Hematopoietic multipotent progenitor cell (in vitro differentiated cells): ENCODE results near the gene TUBB2A. TPM values are rescaled to one million over a fixed set of nuclear protein-coding genes. Genes with fewer than 3 reads are reported as not detected.

Experiments used
- DNase-seq, 3 donors: peaks; one replicate each; pipeline ENCODE4 v3.0.0-alpha.2; 2011 to 2015; ENCODE audit warnings: low read depth in 2 of 3, low spot score in 2 of 3
- total RNA-seq: library from RNA; depleted of rRNA; stranded (reverse); fragments of >200 nt; gene quantifications from one replicate; pipeline ENCODE4 v1.2.3, GENCODE V29; 2012

TUBB2A gene
- total RNA-seq, 1 donor, result 8.3 TPM

DNA sequence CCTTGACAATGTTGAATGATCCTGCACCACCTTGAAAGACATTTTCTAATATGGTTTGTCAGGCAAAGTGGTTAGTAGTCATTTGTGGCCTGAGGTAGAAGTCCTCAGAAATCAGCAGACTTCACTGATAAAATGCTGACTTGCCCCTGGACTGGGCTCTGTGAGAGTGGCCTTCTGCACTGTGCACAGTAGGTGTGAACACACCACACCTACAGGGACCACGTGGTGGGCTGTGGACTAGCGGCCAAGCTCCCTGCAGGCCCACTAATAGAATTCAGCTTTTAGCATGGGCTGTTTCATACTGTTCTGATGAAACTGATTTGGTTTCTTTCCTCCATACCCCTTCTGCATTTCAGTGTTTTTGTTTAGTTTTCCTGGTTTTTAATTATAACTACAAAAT, 31.5 kb downstream of the TUBB2A start:
- no peak for DNase-seq

GRCh38 chr6:3124667-3125066, 32.7 kb downstream of the TUBB2A start:
- DNase-seq, result no peak

DNA sequence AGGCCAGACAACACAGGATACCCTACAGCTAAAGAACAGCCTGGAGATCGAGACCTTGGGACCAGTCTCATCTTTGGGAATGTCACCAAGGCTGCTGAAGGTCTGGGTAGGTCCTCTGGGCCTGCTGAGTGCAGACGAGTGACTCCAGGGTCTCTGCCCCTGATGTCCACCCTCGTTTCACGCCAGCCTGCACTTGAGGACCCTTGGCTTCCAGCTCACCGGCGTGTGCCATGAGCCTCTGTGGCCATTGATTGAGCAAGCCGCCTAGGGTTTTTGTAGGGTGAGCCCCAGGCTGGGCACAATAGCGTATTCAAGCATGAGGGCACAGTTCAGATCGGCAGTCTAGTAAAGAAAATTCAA, 34.5 kb downstream of the TUBB2A start:
- DNase-seq, result no peak

DNA sequence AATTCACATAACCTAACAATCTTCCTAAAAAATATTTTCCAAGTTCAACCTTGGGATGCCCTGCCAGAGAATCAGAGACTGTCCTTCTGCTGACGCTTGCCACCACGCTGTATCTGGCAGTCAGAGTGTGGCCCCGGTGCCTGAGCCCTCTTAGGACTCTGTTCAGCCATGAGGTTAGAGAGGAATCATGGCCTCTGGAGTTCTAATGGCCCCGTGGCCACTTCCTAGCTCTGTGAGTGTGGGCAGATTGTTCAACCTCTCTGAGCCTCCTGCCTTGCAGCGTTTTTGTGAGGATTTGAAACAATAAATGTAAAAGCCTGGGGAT, 36.6 kb downstream of the TUBB2A start:
- no peak for DNase-seq

DNA sequence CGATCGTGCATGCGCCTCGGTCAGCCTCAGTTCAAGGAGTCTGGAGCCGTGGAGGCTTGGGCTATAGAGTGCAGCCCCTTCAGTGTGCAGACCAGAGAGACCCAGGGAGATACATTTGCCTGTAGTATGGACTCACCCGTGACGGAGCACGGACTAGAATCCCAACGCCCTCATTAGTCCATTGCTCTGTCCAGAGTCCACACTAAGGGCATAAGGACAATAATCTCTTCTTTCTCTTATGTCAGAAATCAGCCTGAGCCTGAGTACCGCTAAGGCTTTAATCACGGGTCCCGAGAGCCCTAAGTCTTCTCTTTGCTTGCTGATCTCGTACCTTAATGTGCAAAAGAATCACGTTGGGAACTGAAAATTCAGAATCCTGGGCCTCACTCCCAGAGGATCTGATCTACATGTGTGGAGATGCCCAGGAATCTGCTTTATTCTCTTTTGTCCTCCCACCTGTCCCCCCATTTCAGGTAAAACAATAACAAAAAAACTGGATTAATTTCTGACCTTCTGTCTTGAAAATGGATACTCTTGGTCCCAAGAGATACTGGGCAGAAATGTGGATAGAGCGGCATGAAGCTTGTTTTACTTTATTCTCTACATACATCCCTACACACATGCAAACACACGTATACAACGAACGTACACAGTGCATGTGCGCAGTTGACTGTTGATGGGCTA, 38.2 kb downstream of the TUBB2A start:
- DNase-seq, result no peak

DNA sequence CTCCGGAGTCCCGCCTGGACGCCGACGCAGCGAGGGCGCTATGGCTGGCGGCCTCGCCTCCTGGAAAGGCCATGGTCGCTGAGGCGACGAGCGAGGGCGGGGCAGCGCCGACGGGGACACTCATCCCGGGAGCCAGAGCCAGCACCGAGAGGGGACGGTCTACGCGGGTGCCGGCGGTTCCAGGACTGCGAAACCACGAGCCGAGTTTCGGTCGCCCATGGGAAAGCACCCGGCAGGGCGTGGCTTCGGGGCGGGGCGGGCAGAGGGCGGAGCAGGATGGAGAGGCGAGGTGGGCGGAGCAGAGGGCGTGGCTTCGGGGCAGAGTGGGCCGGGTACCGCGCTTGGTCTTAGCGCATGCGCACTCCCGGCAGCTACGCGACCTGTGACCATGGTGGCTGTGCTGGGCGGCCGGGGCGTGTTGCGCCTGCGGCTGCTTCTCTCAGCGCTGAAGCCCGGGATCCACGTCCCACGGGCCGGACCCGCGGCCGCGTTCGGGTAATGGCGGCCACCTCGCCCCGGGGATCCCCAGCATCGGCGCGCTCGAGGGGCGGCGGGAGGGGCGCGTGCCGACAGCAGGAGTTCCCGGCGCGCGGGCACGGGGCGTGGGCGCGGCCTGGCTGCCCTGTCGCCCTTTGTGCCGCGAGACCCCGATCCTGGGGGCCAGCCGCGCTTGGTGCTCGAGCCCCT, 38.8 kb downstream of the TUBB2A start, which contains the start of gene BPHL:
TSS of gene BPHL (plus strand) at position 359 of the 687 bp plus-strand sequence. CDS start at position 389, 30 bp downstream.
- DNase-seq, result peak; percentile 95 to 99 (median 95)

GRCh38 chr6:3117912-3118352, 39.4 kb downstream of the TUBB2A start:
- no peak for DNase-seq

- no peak for DNase-seq
These were observed 43.0 kb downstream of the TUBB2A start for GRCh38 chr6:3114377-3114776.

DNA sequence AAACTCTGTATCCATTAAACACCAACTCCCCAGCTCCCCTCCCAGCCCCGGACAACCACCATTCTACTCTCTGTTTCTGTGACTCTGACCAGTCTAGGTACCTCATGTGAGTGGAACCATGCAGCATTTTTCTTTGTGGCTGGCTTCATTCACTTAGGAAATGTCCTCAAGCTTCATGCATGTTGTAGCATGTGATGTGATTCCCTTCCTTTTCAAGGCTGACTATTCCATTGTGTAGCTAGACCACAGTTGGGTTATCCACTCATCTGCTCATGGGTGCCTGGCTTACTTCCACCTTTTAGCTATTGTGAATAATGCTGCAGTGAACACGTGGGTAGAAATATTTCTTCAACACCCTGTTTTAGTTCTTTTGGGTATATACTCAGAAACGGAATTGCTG, 47.6 kb downstream of the TUBB2A start:
- DNase-seq, result no peak

DNA sequence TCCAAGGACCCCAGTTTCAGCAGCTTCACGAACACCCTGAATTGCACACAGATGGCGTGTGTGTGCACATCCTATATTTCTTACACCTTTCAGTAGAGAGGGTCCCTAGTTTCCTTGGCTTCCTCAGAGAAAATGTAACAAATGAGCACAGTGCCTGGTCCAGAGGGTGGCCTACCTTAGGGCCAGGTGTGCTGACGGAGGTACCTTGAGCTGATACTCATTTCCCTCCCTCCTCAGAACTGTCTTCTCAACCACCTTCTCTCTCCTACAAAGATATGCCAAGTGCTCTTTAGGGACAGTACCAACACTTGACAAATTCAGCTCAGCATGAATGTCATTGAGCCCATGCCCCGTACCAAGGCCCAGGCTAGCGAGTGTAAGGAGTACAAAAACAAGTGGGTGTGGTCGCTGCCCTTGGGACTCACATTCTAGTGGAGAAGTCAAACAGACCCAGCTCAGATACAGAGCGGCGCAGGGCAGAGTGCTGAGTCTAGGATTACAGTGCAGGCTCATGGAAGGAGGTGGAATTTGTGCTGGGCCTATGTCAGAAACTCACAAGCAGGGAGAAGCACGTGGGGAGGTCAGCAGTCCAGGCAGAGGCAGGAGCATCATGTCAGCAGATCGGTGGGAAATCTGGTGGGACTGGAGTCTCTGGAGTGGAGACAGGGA, 48.5 kb downstream of the TUBB2A start:
- no peak for DNase-seq

Other genes starting within 250 kb of the TUBB2A start
- gene SERPINB6, start 186.0 kb downstream of the TUBB2A start, total RNA-seq, result 113 TPM
- 21.8 TPM for gene NQO2, start 157.7 kb downstream of the TUBB2A start, total RNA-seq
- gene RIPK1, start 89.0 kb downstream of the TUBB2A start, total RNA-seq, result 13.5 TPM
- gene BPHL, start 38.8 kb downstream of the TUBB2A start, total RNA-seq, result 10.5 TPM
- gene TUBB2B, start 70.1 kb upstream of the TUBB2A start, total RNA-seq, result 0.54 TPM
- 47.7 TPM for gene PSMG4, start 101.4 kb upstream of the TUBB2A start, total RNA-seq